ENCODE measurements around the gene LRP1.

- TF ChIP-seq POLR2A (IDR thresholded peaks at IDR 0.05) (no peak), CTCF (IDR thresholded peaks at IDR 0.05) (no peak), EP300 (IDR thresholded peaks at IDR 0.05) (no peak)
Measured at GRCh38 chr12:57230381-57231155, 102.3 kb downstream of the LRP1 start.

Measured in gastroesophageal sphincter (tissue), 3 donors.